PFSK-1 (cell line): ENCODE measurements around the gene ITLN1.

Experiments
- FOXP2 ChIP-seq: optimal IDR thresholded peaks from 2 replicates; pipeline ENCODE3; 2011; ENCODE audit warnings: borderline replicate concordance, control low read depth, inconsistent platforms; ENCODE audit not compliant: insufficient read depth; ENCODE audit errors: extremely low read length, extremely low read depth
- POLR2AphosphoS5 ChIP-seq: IDR thresholded peaks from 2 replicates; pipeline ENCODE4 v1.6.1; 2012; ENCODE audit warnings: low read depth, mild to moderate bottlenecking, control low read depth, low read length, moderate library complexity
- SIN3A ChIP-seq: IDR thresholded peaks from 2 replicates; pipeline ENCODE4 v1.6.1; 2012; ENCODE audit warnings: mild to moderate bottlenecking, low read length, moderate library complexity, borderline replicate concordance; ENCODE audit not compliant: insufficient read depth
- TAF1 ChIP-seq: IDR thresholded peaks from 2 replicates; pipeline ENCODE4 v1.6.1; 2012; ENCODE audit warnings: low read length, control low read depth, borderline replicate concordance; ENCODE audit not compliant: insufficient read depth
- TF ChIP-seq, protein P1 (sequence below), 2 experiments: IDR thresholded peaks; 2 replicates each; pipeline versions ENCODE4 v1.6.1 to v1.8.0; 2011 to 2012; ENCODE audit warnings: low read depth in 2 of 2, low read length in 2 of 2, control low read depth in 1 of 2, inconsistent platforms in 1 of 2, mild to moderate bottlenecking in 1 of 2, moderate library complexity in 1 of 2; ENCODE audit not compliant: insufficient read depth in 1 of 2

DNA sequence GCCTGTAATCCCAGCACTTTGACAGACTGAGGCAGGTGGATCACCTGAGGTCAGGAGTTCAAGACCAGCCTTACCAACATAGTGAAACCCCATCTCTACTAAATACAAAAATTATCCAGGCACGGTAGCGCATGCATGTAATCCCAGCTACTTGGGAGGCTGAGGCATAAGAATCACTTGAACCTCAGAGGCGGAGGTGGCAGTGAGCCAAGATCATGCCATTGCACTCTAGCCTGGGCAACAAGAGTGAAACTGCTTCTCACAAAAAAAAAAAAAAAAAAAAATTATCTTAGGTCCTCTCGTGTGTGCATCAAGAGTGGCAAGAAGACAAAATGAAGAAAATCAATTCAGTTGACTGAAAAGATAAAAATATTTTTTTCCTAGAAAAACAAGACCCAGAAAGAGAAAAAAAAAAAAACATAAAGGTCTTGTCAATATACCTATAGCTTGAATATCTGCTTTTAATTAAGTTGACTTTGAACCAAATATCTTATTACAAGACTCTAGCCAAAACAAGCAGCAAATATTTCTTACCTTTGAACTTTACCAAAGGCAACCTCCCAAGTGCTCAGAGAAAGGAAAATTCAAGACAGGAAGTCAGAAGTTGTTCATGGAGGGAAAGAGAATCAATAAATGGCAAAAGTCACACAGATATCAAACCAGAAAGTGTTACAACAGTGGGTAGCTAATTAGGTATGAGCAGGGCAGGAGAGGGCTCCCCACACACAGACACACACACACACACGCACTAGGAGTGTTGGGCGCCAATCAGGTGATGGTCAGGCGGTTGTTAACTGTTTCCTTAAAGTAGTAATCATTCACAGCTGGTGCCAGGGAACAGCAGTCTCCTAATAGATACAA is 40.0 kb upstream of the ITLN1 start:
- TF ChIP-seq SIN3A (no peak), POLR2AphosphoS5 (no peak), TAF1 (no peak), FOXP2 (no peak)
- TF ChIP-seq, protein P1, sequence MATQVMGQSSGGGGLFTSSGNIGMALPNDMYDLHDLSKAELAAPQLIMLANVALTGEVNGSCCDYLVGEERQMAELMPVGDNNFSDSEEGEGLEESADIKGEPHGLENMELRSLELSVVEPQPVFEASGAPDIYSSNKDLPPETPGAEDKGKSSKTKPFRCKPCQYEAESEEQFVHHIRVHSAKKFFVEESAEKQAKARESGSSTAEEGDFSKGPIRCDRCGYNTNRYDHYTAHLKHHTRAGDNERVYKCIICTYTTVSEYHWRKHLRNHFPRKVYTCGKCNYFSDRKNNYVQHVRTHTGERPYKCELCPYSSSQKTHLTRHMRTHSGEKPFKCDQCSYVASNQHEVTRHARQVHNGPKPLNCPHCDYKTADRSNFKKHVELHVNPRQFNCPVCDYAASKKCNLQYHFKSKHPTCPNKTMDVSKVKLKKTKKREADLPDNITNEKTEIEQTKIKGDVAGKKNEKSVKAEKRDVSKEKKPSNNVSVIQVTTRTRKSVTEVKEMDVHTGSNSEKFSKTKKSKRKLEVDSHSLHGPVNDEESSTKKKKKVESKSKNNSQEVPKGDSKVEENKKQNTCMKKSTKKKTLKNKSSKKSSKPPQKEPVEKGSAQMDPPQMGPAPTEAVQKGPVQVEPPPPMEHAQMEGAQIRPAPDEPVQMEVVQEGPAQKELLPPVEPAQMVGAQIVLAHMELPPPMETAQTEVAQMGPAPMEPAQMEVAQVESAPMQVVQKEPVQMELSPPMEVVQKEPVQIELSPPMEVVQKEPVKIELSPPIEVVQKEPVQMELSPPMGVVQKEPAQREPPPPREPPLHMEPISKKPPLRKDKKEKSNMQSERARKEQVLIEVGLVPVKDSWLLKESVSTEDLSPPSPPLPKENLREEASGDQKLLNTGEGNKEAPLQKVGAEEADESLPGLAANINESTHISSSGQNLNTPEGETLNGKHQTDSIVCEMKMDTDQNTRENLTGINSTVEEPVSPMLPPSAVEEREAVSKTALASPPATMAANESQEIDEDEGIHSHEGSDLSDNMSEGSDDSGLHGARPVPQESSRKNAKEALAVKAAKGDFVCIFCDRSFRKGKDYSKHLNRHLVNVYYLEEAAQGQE (IDR thresholded peaks at IDR 0.05; ENCODE audit: insufficient read depth in 1 of 2, low read depth in 2 of 2, low read length in 2 of 2), result no peak
